B cell (primary cell): ENCODE data around the gene ZNF316.

Experiments
- CTCF ChIP-seq: fragments of 200-600 bp; IDR thresholded peaks from one replicate; pipeline ENCODE4 v1.8.0; 2022; ENCODE audit warnings: antibody characterized with exemption, mild to moderate bottlenecking
- EZH2 ChIP-seq: IDR thresholded peaks from 2 replicates; pipeline ENCODE4 v1.6.1; 2012; ENCODE audit warnings: borderline replicate concordance, low read depth, mild to moderate bottlenecking, moderate library complexity, low read length; ENCODE audit not compliant: insufficient read depth, poor library complexity, severe bottlenecking

- TF ChIP-seq CTCF (no peak), EZH2 (no peak)
Observed at GRCh38 chr7:6691609-6692106, 54.5 kb downstream of the ZNF316 start.
